Fibroblast of pulmonary artery (primary cell): ENCODE results near the gene MAPKAPK2.

Experiments used
- DNase-seq: peaks from one replicate; pipeline ENCODE4 v3.0.0-alpha.2; 2010; ENCODE audit warnings: low read depth
- H3K4me3 ChIP-seq: replicated peaks from 2 replicates; pipeline ENCODE4 v1.5.1; 2011; ENCODE audit warnings: low read depth, mild to moderate bottlenecking, control low read depth, low read length, moderate library complexity
- CTCF ChIP-seq: IDR thresholded peaks from 2 replicates; pipeline ENCODE4 v1.5.1; 2011; ENCODE audit warnings: mild to moderate bottlenecking, control low read depth, low read length, inconsistent platforms; ENCODE audit errors: missing control alignments

The MAPKAPK2 gene

GRCh38 chr1:206696812-206697585, 12.3 kb downstream of the MAPKAPK2 start:
- H3K4me3 ChIP-seq, result no peak overlapping the region
- TF ChIP-seq CTCF, result no peak
- DNase-seq, result peak; percentile 61

GRCh38 chr1:206698011-206698410, 13.3 kb downstream of the MAPKAPK2 start:
- no peak overlapping the region for H3K4me3 ChIP-seq
- DNase-seq, result no peak
- no peak for TF ChIP-seq CTCF

GRCh38 chr1:206699000-206699586, 14.4 kb downstream of the MAPKAPK2 start:
- no peak for TF ChIP-seq CTCF
- DNase-seq, result no peak
- no peak overlapping the region for H3K4me3 ChIP-seq

GRCh38 chr1:206699626-206700025, 14.9 kb downstream of the MAPKAPK2 start:
- H3K4me3 ChIP-seq, result no peak overlapping the region
- TF ChIP-seq CTCF, result no peak
- DNase-seq, result peak; percentile 73

GRCh38 chr1:206700445-206701036, 15.8 kb downstream of the MAPKAPK2 start:
- DNase-seq, result peak; percentile 69
- H3K4me3 ChIP-seq, result no peak overlapping the region
- TF ChIP-seq CTCF, result no peak

GRCh38 chr1:206702260-206702659, 17.6 kb downstream of the MAPKAPK2 start:
- no peak overlapping the region for H3K4me3 ChIP-seq
- no peak for DNase-seq
- TF ChIP-seq CTCF, result no peak
